PC-9 (cell line): ENCODE results near the gene SIK1.
"Not testable (repeated sequence)": the region's sequence is repeated elsewhere in the genome, so short reads cannot be mapped to it uniquely, and the experiment has no call there.

ENCODE experiments used
- EZH2 ChIP-seq: fragments of 200-600 bp; sonication (generic); IDR thresholded peaks from 2 replicates; pipeline ENCODE4 v1.8.0; 2017; ENCODE audit warnings: antibody characterized with exemption, low read depth
- TF ChIP-seq, protein P1 (sequence below): fragments of 200-600 bp; sonication (generic); conservative IDR thresholded peaks from 2 replicates; pipeline ENCODE4 v1.6.1; 2017; ENCODE audit warnings: mixed run types, antibody characterized with exemption, mild to moderate bottlenecking, moderate library complexity

DNA sequence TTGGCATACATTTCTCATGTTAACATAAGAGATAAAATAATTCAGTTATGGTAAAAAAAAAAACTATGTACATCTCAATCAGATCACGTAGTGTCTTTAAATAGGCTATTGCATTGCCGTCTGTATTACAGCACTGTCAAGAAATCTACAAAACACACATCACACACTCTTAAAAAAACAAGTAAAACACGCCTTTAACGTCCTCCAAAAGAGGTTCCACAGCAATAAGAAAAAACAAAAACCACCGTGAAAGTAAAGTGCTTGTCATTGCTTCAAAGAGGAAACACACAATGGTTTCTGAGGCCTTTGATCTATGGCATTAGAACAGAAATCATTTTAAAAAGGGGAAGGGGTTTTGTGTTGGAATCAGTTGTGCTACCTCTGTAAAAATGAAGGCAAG, 12.4 kb downstream of the SIK1 start:
- TF ChIP-seq, protein P1, sequence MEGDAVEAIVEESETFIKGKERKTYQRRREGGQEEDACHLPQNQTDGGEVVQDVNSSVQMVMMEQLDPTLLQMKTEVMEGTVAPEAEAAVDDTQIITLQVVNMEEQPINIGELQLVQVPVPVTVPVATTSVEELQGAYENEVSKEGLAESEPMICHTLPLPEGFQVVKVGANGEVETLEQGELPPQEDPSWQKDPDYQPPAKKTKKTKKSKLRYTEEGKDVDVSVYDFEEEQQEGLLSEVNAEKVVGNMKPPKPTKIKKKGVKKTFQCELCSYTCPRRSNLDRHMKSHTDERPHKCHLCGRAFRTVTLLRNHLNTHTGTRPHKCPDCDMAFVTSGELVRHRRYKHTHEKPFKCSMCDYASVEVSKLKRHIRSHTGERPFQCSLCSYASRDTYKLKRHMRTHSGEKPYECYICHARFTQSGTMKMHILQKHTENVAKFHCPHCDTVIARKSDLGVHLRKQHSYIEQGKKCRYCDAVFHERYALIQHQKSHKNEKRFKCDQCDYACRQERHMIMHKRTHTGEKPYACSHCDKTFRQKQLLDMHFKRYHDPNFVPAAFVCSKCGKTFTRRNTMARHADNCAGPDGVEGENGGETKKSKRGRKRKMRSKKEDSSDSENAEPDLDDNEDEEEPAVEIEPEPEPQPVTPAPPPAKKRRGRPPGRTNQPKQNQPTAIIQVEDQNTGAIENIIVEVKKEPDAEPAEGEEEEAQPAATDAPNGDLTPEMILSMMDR = not testable (repeated sequence)
- TF ChIP-seq EZH2 = not testable (repeated sequence)
